NCI-H510A treated with DMSO at 0.1 percent for 48 hours (cell line): Measurements from ENCODE around the gene REEP3.
A peak's percentile ranks its signal among the peaks of the same experiment; 100 is the strongest.
"Not testable (repeated sequence)": the region's sequence is repeated elsewhere in the genome, so short reads cannot be mapped to it uniquely, and the experiment has no call there.

Source experiments
- DNase-seq: peaks from one replicate; lab custom pipeline; 2025; lab: John Stamatoyannopoulos, UW

The REEP3 gene

GRCh38 chr10:63520500-63521415 is at the start of gene REEP3:
REEP3 (plus strand) TSS chr10:63521401; CDS start chr10:63521546, 145 bp downstream.
- peak; percentile 49 for DNase-seq

- DNase-seq: no peak
Measured at GRCh38 chr10:63474488-63474887, 46.7 kb upstream of the REEP3 start.

- DNase-seq: no peak
Measured at GRCh38 chr10:63477927-63478326, 43.3 kb upstream of the REEP3 start.

- no peak for DNase-seq
Measured at GRCh38 chr10:63478564-63478963, 42.6 kb upstream of the REEP3 start.

GRCh38 chr10:63480237-63480636 is 41.0 kb upstream of the REEP3 start:
- no peak for DNase-seq

- no peak for DNase-seq
Measured at GRCh38 chr10:63481815-63482421, 39.3 kb upstream of the REEP3 start.

- no peak for DNase-seq
Measured at GRCh38 chr10:63483983-63484382, 37.2 kb upstream of the REEP3 start.

- DNase-seq: no peak
Measured at GRCh38 chr10:63487990-63488389, 33.2 kb upstream of the REEP3 start.

- no peak for DNase-seq
Measured at GRCh38 chr10:63489838-63490237, 31.4 kb upstream of the REEP3 start.

GRCh38 chr10:63491588-63492316 is 29.4 kb upstream of the REEP3 start:
- no peak for DNase-seq

- DNase-seq: not testable (repeated sequence)
Measured at GRCh38 chr10:63492317-63492690, 28.9 kb upstream of the REEP3 start.

GRCh38 chr10:63493004-63493403 is 28.2 kb upstream of the REEP3 start:
- DNase-seq: no peak

- DNase-seq: no peak
Measured at GRCh38 chr10:63494951-63495350, 26.2 kb upstream of the REEP3 start.

GRCh38 chr10:63496561-63496960 is 24.6 kb upstream of the REEP3 start:
- no peak for DNase-seq

- no peak for DNase-seq
Measured at GRCh38 chr10:63497321-63497720, 23.9 kb upstream of the REEP3 start.

- no peak for DNase-seq
Measured at GRCh38 chr10:63498665-63499064, 22.5 kb upstream of the REEP3 start.

GRCh38 chr10:63500551-63500950 is 20.6 kb upstream of the REEP3 start:
- not testable (repeated sequence) for DNase-seq

GRCh38 chr10:63501954-63502353 is 19.2 kb upstream of the REEP3 start:
- no peak for DNase-seq

- no peak for DNase-seq
Measured at GRCh38 chr10:63502832-63503231, 18.4 kb upstream of the REEP3 start.

GRCh38 chr10:63503395-63503794 is 17.8 kb upstream of the REEP3 start:
- DNase-seq: no peak

- peak; percentile 42 for DNase-seq
Measured at GRCh38 chr10:63504145-63504881, 16.9 kb upstream of the REEP3 start.

- no peak for DNase-seq
Measured at GRCh38 chr10:63505562-63505961, 15.6 kb upstream of the REEP3 start.
